HG03175 (cell line): Measurements from ENCODE around the gene FRAT2.
A peak's percentile ranks its signal among the peaks of the same experiment; 100 is the strongest.

ENCODE experiments used
- ATAC-seq: cut with Tn5 transposase; IDR thresholded peaks from one replicate; pipeline ENCODE4 v1.9.1; 2021; ENCODE audit warnings: mild to moderate bottlenecking, moderate library complexity; ENCODE audit not compliant: unreplicated experiment

Gene FRAT2, protein sequence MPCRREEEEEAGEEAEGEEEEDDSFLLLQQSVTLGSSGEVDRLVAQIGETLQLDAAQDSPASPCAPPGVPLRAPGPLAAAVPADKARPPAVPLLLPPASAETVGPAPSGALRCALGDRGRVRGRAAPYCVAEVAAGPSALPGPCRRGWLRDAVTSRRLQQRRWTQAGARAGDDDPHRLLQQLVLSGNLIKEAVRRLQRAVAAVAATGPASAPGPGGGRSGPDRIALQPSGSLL

DNA sequence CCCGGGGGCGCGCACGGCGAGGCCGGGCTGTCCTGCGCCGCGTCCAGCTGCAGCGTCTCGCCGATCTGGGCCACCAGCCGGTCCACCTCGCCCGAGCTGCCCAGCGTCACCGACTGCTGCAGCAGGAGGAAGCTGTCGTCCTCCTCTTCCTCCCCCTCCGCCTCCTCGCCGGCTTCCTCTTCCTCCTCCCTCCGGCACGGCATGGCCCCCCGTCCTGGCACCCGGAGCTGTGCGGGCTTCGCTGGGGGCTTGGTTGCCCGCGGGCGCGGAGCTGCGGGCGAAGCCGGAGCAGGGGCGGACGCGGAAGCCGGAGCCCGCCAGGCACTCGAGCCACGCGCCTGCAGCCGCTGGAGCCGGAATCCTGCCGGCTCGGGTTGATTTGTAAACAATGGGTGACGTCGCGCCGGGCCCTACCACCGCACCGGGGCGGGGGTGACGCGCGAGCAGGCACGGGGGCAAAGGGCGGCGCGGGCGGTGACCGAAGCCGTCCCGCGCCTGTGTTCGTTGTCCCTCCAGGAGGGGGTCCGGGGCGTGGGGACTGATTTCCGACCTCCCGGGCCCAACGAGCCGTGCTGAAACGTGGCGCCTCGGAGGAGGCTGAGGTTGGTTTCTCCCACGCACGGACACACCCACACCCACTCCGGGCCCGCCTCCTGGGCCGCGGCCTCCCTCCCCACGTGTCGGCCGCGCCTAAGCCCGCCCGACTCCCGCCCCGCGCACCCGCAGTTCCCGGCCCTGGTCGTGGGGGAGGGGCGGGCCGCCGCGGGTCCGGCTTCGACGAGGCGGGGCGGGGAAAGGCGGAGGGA, at the start of gene FRAT2:
Gene FRAT2, minus strand, starts transcription at position 360 of the 806 bp plus-strand sequence. Its CDS starts 157 bp downstream, at position 203.
- peak; percentile 81 for ATAC-seq

DNA sequence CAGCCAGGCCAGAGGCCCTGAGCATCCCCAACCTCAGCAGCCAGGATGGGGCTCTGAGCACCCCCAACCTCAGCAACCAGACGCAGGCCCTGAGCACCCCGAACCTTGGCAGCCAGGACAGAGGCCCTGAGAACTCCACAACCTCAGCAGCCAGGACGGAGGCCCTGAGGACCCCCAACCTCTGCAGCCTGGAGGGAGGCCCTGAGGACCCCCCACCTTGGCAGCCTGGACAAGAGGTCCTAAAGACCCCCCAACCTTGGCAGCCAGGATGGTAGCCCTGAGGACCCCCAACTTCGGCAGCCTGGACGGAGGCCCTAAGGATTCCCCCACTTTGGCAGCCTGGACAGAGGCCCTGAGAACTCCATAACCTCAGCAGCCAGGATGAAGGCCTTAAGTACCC, 49.6 kb upstream of the FRAT2 start:
- no peak for ATAC-seq

DNA sequence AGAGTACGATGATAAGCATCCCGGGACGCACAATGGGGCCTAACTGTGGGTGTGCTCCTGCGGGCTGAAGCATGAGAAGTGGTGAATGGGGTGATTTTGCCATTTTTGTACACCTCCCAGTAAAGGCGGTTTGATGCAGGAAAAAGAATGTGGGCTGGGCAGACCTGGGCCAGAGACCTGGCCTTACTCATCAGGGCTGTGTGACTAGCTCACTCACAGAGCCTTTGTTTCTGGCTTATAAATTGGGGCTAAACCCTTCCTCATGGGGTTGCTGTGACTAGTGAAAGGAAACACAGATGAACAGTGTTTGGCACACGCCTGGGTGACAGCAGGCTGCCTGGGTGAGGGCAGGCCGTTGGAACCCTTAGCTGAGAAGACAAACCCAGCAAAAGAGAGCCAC, 48.6 kb upstream of the FRAT2 start:
- no peak for ATAC-seq

DNA sequence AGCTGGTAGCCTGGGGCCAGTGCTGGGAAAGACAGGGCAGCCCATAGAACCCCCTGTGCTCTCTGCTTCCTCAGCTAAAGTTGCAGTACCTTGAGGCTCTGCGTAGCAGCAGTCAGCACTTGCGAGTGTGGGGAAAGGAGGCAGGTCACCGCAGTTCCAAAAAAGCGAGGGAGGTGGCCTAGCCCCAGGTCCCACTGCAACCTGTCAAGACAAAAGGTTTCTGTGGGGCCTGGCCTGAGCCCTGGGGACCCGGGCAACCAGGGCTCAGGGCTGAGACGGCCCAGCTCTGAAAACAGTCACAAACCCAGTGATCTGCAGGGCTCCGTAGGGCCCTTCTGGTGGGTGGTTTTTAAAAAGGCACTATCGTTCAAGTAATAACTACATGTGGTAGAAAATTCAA, 47.1 kb upstream of the FRAT2 start:
- ATAC-seq = no peak

DNA sequence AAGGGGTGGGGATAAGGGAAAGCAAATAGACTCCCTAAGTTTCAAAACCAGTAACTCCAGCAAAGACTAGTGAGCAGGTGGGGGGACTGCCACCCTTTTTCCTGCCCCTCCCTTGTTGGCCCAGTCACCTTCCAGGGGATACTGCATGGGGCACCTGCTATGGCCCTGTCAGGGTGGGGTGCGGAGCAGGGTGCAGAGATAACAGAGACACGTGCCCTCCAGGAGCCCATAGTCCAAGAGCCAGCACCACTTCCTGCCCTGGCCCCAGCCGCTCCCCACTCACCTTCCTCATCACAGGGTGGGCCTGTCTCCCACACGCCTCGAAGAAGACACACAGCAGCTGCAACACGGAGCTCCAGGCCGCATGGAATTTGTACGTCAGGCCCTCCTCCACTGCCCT, 46.0 kb upstream of the FRAT2 start:
- ATAC-seq = no peak

DNA sequence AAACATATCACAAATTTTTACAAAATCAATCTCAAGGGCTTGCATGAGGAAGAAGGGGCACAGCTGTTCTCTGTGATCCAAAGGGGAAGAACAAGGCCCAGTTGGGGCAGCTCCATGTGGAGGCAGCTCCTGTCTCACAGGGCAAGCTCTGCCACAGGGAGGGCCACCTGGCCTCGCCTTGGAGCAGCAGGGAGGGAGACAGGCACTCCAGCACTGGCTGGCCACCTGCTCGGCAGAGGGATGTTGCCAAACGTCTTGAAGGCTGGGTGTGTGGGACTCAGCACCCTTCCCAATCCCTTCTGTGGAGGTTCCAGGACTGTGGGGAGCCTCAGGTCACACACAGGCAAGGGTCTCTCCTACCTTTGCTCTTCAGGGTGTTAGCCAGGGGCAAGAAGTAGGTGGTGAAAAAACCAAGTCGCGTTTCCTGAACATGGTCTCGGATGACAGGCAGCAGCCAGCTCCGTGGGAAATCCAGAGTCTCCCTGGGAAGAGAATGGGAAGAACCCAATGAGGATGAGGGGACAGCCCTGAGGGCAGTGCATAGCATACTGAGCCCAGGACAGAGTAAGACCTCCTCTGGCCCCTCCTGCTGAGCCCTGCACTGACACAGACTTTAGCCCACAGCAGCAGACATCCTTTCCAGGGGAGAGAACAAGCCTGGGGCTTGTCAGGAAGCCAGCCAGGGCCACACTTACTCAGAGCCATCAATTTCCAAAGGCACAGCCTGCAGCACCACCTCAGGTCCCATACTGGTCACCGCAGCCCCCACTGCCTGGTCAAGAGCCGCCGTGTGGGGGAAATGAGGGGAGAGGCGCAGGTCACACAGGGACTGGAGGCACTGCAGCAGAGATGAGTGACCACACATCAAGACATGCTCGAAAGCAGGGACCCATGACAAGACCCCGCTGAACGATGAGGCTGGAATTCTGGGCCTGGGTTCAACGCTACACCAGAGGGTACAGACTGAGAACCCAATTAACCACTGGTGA, 44.7 kb upstream of the FRAT2 start:
- ATAC-seq = no peak

DNA sequence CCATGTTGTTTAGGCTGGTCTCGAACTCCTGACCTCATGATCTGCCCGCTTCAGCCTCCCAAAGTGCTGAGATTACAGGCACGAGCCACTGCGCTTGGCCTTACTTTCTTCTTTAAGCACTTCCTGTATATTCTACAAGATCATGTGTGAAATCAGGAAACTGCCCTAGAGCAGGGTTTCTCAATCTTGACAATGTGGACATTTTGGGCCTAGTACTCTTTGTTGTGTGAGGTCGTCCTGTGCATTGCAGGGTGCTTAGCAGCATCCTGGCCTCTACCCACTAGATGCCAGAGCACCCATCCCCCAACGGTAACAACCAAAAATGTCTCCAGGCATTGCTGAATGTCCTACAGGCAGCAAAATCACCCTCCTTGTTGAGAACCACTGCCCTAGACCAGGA, 41.9 kb upstream of the FRAT2 start:
- no peak for ATAC-seq

DNA sequence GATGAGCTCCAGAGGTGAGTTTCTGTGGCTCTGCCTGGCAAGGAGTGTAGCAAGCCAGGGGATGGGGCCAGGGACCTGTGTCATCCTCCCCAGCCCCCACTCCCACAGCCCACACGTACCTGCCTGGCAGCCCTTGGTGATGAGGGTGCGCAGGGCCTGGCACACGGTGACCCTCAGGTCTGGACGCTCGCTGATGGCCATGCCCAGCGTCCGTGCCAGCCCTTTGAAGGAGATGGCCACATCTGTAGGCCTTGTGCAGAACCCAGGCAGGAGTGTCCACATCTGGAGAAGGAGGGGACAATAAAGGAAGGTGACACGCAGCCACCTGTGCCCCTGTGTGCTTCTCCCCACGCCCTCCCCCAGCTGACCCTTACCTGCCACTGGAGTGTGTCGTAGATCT, 38.9 kb upstream of the FRAT2 start:
- no peak for ATAC-seq

DNA sequence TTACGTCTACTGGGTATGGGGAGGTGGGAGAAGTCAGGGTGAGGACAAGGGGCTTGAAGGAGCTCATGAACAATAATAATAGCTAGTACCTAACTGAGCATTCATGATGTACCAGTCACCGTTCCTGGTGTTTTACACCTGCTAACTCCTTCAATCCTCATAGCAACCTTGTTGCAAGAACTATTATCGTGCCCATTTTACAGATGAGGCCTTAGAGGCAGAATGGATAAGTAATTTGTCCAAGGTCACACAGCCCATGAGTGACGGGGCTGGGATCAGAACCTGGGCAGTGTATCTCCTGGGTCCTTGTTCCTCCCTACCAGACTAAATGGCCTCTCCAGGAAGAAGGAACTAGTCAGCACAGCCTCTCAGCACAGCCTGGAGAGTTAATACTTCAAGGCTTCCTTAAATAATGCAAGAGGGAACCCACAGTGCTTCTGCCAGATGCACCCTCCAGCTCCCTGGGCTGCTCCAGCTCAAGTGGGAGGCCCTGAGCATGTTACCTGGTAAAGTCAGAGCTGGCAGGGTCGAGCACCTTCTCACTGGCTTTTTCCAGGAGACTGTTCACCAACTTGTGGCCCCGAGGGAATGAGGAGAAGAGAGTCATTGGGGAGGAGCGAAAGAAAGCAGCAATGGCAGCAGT, 37.8 kb upstream of the FRAT2 start:
- ATAC-seq = no peak

DNA sequence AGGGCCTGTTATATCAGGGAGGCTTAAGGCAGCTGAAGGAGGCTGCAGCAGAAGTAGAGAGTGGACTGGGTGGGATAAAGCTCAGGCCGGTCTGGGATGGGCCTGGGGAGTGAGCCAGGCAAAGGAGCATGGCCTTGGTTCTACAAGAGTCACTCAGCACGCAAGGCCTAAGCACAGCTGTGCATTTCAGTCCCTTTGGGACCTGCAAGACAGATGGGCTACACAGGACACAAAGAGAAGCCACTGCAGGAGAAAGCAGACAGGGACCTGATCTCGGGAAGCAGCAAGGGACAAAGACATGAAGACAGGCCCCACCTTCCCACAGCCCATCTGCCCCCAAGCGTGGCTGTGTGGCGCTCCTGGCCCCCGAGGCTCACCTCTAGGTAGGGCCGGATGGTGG, 37.2 kb upstream of the FRAT2 start:
- no peak for ATAC-seq

DNA sequence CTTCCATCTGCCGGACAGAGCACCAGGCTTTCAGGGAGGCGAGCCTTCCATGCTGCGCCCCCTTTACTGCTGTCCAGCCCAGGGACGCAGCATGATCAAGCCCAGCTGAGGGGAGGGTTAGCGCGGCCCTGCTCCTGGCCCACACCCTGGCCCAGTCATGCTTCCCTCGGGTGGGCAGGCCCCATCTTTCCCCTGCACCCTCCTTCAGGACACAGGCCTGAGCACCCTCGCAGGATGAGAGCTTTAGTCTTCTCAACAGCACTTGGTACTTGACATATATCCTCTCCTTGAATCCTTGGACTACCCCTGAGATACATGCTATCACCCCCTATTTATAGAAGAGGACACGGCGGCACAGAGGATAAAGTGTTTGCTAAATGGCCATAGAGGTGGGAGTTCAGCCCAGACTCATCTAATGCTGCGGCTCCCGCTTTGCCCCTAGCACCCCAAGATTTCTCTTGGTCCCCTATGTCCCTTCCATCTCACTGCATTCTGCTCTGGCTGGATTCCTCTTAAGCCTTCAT, 32.7 kb upstream of the FRAT2 start:
- no peak for ATAC-seq

DNA sequence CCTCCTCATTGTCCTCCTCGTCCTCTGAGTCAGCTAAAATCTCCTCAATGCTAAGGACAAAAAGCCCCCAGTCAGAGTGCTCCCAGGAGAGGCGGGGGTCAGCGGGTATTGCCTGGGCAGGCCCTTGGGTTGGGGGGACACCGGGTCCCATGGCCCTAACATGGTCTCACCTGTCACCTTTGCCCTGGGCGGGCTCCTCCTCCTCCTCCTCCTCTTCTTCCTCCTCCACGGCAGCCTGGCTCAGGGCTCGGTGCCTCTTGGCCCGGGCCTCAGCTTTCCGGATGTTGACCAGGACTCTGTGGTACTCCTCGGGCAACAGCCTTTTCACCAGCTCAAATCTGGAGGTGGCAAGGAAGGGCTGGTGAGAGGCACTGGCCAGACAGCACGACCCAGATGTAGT, 32.0 kb upstream of the FRAT2 start:
- no peak for ATAC-seq

DNA sequence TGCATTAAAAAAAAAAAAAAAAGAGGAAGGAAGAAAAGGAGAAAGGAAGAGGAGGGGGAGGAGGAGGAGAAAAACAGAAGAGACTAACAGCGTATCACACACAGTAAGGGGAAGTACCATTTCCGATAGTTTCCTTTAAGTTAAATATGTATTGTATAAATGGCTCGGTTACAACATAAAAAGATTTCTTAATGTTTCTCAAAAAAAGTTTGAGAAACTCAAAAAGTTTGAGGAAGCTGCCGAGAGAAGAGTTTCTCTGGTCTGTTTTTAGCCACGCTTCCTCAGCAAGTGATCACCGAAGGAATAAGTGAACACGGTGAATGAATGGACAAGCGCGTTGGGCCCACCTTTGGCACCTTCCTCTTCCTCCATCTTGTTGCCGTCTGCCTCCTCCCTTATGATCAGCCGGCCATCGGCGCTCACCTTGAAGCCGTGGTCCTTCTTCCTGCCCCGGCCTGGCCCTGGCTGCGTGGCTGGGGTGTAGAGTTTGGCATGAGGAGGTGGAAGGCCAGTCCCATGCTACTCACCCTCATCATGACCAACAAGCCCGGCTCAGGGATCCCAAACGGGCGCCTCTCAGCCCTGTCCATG, 31.3 kb upstream of the FRAT2 start:
- ATAC-seq = no peak

DNA sequence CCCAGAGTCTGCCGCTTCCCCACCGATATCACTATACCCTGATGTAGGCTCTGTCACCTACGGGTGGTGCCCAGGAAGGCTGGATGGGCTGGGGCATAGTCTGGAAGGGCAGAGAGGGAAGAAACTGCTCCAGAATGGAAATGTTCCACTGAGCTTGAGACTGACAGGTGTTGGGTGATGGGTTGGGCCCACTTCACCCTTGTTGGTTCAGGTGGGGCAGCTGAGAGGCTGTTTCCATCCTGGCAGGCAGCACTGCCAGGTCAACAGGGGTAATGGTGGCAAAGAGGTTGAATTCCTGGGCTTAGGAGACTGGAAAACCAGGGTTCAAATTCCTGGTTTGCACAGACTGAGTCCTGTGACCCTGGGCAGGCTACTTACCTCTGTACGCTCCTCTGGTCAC, 28.5 kb upstream of the FRAT2 start:
- ATAC-seq = no peak

DNA sequence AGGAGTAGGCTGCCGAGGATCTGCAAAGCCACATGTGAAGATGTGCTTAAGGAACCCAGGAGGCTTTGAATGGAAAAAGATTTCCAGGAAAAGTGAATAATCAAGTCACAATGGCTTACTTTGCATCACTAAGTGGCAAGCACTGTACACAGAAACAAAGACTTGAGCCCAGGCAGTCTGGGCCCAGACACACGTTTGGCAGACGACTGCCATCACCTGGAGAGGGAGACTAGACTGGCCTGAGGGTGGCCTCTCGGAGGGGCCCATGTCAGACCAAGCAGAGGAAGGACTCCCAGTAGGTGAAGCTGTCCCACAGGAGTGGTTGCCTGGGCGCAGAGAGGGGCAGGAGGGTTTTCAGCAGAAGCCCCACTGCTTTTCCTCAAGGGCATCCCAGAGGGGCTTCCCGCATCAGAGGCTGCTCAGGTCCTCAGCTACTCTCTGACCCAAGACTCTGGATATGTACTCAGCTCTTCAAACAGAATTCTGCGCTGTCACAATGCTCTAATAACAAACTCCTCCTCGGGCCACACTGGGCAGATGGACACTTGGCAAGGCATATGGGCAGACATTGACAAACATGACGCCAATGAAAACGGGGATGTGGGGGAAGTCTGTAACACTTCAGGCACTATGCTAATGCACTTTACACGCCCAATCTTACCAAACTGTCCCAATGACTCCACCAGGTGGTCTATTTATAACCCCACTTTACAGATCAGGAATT, 27.9 kb upstream of the FRAT2 start:
- no peak for ATAC-seq

DNA sequence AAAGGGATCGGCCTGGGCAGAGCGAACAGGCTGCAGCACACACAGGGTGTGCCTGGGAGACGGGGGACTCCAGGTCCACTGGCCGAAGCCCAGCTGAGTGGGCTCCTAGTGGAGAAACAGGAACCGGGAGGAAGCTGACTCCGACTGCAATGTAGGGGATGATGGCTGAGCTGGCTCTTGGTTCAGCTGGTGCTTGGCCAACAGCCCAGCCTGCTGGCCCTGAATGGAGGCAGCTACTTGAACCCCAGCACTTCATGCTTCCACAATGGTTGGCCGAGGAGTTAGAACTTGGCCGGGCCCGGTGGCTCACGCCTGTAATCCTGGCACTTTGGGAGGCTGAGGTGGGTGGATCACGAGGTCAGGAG, 27.0 kb upstream of the FRAT2 start:
- ATAC-seq = no peak

DNA sequence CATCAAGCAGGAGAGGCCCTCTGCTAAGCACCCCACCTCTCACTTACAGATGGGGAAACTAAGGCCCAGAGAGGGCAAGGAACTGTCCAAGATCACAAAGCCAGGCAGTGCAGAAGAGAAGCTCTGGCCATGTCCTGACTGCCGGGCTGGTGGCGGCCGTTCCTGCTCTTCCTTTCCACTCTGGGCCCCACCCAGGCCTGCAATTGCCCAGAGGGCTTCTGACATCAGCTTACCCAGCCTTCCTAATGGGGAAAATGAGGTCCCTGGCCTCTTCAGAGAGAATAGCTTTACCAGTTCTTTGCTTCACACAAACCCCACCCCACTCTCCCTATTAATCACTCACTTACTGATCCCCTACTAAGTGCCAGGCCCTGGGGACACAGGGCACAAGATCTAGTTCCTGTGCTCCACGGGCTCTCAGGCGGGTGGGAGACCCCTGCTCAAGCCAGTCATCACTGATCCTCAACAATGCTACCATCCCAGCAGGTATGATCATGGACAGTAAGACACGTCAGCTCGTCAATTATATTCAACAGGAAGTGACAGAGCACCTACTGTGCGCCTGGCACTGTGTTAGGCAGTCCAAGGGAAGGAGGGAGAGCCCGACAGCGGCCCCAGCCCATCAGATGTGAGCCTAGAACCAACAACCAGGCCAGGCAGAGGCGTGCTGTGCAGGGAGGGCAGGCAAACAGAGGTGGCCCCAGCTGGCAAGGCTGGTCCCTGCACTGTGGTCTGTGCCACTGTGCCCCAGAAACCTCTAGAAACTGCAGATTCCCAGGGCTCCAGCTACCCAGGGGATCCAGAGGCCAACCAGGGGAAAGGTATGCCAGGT, 26.4 kb upstream of the FRAT2 start:
- no peak for ATAC-seq

DNA sequence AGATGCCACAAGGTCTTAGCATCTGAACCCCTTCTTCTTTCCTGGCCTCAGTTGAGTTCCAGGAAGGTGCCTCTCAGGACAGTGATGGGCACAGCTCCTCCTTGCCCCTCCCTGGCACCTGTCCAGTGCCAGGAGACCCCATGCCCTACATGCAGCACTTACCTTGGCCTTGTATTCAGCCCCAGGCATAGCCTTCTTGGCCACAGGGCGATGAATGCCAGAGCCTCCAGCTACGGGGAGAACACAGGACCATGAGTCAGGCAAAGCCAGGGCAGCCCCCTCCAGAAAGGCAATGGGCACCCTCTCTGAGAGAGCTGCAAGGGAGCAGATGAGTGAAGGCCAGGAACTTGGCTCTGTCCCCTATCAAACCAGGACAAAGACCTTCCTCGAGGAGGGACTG, 24.3 kb upstream of the FRAT2 start:
- no peak for ATAC-seq

DNA sequence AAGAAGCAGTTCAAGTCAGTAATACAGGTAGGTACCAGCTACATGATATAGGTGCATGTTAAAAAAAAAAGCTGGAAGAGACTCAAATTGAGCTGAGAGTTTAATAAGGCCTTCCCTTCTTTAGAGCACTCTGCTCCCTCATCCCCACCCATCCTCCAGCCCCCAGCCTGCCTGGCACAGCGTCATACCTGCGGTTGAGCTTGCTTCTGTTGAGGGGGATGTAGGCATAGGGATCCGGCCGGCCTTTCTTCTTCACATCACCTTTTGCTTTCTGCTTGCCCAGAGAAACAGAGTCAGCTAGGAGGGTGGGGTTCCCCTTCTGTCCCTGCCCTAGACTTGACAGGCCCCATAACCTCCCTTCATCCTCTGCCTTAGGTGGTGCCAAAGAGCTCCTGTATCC, 23.8 kb upstream of the FRAT2 start:
- ATAC-seq = no peak
